Cardiac muscle cell (in vitro differentiated cells and primary cell): ENCODE results near the gene QPCT. TPM values are rescaled to one million over a fixed set of nuclear protein-coding genes. Genes with fewer than 3 reads are reported as not detected.

Source experiments
- DNase-seq, 2 donors: peaks; one replicate each; pipeline versions ENCODE4 v3.0.0 to v3.0.0-alpha.2; 2010 to 2017; ENCODE audit warnings: low read depth in 1 of 2, low spot score in 1 of 2
- H3K27ac ChIP-seq: fragments of 200-600 bp; sonication (generic); 2 replicates; pipeline ENCODE4 v1.5.1; 2016
- H3K27me3 ChIP-seq: fragments of 200-600 bp; sonication (generic); 2 replicates; pipeline ENCODE4 v1.6.0; 2016; ENCODE audit warnings: control low read depth
- H3K36me3 ChIP-seq: fragments of 200-600 bp; sonication (generic); 2 replicates; pipeline ENCODE4 v1.5.1; 2016; ENCODE audit warnings: control low read depth
- H3K4me1 ChIP-seq: fragments of 200-600 bp; sonication (generic); 2 replicates; pipeline ENCODE4 v1.8.1; 2017; ENCODE audit warnings: low read depth, mild to moderate bottlenecking, mixed run types
- H3K4me3 ChIP-seq: fragments of 200-600 bp; sonication (generic); 2 replicates; pipeline ENCODE4 v1.5.1; 2016; ENCODE audit warnings: mild to moderate bottlenecking
- H3K9me3 ChIP-seq: fragments of 200-600 bp; sonication (generic); 2 replicates; pipeline ENCODE4 v1.5.1; 2017; ENCODE audit warnings: low read depth, mild to moderate bottlenecking, control low read depth
- polyA plus RNA-seq: library from polyadenylated mRNA; unstranded; fragments of >200 nt; fragmentation: Nextera tagmentation; extraction: Ambion mirVana; gene quantifications from 2 replicates; pipeline ENCODE4 v1.2.1, GENCODE V29; 2016
- total RNA-seq: library from RNA; depleted of rRNA; stranded (reverse); fragments of >200 nt; gene quantifications from 2 replicates; pipeline ENCODE4 v1.2.3, GENCODE V29; 2016
- TF ChIP-seq, protein P1 (sequence below): IDR thresholded peaks from 2 replicates; pipeline ENCODE4 v1.5.1; 2012; ENCODE audit warnings: low read depth, mild to moderate bottlenecking, low read length

QPCT gene
- total and polyA plus RNA-seq, 2 experiments from 2014 or later, result 0.33 TPM; not detected in 1

DNA sequence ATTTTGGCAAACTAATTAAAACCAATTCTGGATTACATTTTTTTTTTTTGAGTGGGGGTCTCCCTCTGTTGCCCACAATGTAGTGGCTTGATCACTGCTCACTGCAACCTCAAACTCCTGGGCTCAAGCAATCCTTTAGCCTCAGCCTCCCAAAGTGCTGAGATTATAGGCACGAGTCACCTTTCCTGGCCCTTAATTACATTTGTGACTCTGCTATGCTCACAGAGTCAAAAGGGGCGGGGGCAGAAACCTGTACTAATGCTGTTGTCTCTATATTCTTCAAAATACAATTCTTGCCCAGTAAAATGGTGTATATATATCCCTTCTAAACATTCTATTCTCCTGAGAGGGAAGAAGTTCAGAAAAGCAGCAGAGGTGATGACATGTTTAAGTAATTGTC, 43.0 kb upstream of the QPCT start:
- TF ChIP-seq, protein P1, sequence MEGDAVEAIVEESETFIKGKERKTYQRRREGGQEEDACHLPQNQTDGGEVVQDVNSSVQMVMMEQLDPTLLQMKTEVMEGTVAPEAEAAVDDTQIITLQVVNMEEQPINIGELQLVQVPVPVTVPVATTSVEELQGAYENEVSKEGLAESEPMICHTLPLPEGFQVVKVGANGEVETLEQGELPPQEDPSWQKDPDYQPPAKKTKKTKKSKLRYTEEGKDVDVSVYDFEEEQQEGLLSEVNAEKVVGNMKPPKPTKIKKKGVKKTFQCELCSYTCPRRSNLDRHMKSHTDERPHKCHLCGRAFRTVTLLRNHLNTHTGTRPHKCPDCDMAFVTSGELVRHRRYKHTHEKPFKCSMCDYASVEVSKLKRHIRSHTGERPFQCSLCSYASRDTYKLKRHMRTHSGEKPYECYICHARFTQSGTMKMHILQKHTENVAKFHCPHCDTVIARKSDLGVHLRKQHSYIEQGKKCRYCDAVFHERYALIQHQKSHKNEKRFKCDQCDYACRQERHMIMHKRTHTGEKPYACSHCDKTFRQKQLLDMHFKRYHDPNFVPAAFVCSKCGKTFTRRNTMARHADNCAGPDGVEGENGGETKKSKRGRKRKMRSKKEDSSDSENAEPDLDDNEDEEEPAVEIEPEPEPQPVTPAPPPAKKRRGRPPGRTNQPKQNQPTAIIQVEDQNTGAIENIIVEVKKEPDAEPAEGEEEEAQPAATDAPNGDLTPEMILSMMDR, result no peak

DNA sequence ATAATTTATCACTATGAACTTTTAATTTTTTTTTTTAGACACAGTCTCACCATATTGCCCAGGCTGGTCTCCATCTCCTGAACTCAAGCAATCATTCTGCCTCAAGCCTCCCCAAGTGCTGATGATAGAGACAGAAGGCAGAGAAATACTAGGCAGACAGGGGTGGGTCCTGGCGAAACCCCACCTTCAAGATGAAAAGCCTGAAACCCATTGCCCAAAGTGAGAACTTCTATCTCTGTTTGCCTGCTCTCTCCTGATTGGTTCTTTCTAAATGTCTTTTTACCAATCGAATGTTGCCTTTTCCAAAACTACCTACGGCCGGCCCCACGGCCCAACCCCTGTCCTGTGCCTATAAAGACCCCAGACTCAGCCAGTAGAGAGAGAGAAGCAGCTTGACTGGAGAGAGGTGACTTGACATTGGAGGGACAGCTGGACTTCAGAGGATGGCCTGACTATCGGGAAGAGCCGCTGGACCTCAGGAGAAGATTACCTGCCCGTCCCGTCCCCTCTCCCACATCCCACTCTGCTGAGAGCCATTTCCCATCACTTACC, 41.7 kb upstream of the QPCT start:
- TF ChIP-seq, protein P1, result no peak
- no peaks in the 10 kb centered on the region for H3K36me3 ChIP-seq
- no peaks in the 10 kb centered on the region for H3K27me3 ChIP-seq
- DNase-seq, result no peak
- H3K4me3 ChIP-seq, result no peak overlapping the region
- H3K27ac ChIP-seq, result no peak overlapping the region
- H3K4me1 ChIP-seq, result peaks cover 19% of the 10 kb centered on the region
- H3K9me3 ChIP-seq, result no peaks in the 10 kb centered on the region

More for the DNA sequence above, 43.0 kb upstream of the QPCT start:
- Histone ChIP-seq H3K4me1 (peaks cover 19% of the 10 kb centered on the region), H3K4me3 (no peak overlapping the region), H3K36me3 (no peaks in the 10 kb centered on the region), H3K27ac (peak overlapping the region; percentile 30), H3K27me3 (no peaks in the 10 kb centered on the region), H3K9me3 (no peaks in the 10 kb centered on the region)
- DNase-seq, result no peak

DNA sequence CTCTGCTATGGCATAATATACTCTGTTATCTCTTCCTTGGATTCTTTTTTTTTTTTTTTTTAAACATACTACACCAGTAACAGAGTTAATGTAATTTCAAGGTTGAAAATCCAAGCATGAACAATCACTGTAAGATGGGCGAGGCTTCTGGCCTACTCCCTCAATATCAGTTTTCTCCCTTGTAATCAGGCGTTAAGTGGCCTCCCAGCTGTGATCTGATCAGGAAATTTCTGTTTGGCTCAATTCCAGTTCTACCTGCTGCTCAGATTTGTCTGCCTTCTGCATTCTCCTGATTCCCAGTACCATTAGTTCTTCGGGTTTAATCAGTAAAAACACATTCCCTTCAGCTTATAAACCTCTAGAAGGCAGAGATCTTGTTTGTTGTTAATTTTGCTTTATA, 38.4 kb upstream of the QPCT start:
- H3K27ac ChIP-seq, result no peak overlapping the region
- no peaks in the 10 kb centered on the region for H3K27me3 ChIP-seq
- DNase-seq, result peak in 1 of 2 donors; percentile 13
- TF ChIP-seq, protein P1, result no peak
- H3K4me1 ChIP-seq, result peaks cover 18% of the 10 kb centered on the region
- H3K36me3 ChIP-seq, result no peaks in the 10 kb centered on the region
- no peak overlapping the region for H3K4me3 ChIP-seq
- H3K9me3 ChIP-seq, result no peaks in the 10 kb centered on the region

DNA sequence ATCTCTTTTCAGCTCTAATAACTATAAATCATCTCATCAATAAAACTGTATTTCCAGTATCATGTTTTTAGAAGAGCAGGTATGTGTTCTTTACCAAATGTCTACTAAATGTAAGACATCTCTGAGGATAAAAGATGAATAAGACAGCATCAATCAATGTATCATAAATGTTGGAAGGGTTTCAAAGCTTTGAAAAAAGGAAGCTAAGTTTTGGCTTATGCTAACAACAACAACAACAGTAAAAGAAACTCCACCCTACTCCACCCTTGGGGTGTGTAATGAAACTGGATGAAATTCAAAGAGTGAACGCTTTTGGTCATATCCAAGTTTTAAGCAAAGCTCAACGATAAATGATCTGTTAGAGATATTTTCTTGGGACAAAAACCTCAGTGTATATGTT, 36.9 kb upstream of the QPCT start:
- Histone ChIP-seq H3K4me3 (no peak overlapping the region), H3K27ac (no peak overlapping the region), H3K4me1 (peaks cover 6% of the 10 kb centered on the region), H3K27me3 (no peaks in the 10 kb centered on the region), H3K9me3 (no peaks in the 10 kb centered on the region), H3K36me3 (no peaks in the 10 kb centered on the region)
- DNase-seq, result no peak
- TF ChIP-seq, protein P1, result no peak

DNA sequence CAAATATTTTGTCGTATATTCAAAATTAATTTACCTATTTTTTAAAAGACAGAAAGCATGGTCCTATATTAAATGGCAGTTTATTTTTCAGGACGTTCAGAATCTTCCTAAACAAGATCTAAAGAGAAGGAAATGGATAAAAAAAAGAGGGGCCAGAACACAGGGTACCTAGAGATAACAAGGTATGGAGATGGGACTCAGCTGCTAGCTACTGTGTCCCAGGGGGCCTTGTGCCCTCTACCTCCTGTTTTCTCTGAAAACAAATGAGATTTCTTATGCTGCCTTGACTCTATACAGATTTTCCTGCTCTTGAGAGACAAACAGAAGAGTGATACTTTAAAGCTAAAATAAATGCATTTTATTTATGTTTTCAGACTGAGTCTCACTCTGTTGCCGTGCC, 29.1 kb upstream of the QPCT start:
- Histone ChIP-seq H3K36me3 (no peaks in the 10 kb centered on the region), H3K9me3 (no peaks in the 10 kb centered on the region), H3K4me1 (peaks cover 15% of the 10 kb centered on the region), H3K27ac (no peak overlapping the region), H3K27me3 (no peaks in the 10 kb centered on the region), H3K4me3 (no peak overlapping the region)
- DNase-seq, result no peak
- TF ChIP-seq, protein P1, result no peak

DNA sequence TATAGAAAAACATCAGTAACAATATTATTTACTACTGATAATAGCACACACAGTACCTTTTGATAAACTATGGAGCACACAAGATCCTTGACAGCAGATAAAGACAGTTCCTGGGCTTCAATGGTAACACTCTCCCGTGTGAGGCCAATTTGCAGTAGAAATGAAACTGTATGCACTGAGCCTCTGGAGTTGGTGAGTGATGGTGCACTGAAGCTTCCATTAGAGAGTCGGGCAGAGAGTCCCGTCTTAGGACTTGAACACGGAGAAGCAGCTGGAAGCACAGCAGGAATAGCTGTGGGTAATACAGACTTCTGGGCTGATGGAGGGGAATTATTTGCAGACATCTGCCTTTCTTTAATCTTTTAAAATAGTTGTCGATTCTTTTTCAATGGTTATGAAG, 28.2 kb upstream of the QPCT start:
- H3K27ac ChIP-seq, result no peak overlapping the region
- H3K9me3 ChIP-seq, result no peaks in the 10 kb centered on the region
- no peak overlapping the region for H3K4me3 ChIP-seq

More for the DNA sequence above, 28.2 kb upstream of the QPCT start:
- H3K27me3 ChIP-seq, result no peaks in the 10 kb centered on the region
- H3K4me1 ChIP-seq, result peaks cover 18% of the 10 kb centered on the region
- TF ChIP-seq, protein P1, result no peak
- H3K36me3 ChIP-seq, result no peaks in the 10 kb centered on the region
- DNase-seq, result no peak
